ENCODE results near the gene TMEM233.

GRCh38 chr12:119594399-119594730, 791 bp downstream of the TMEM233 start:
- TF ChIP-seq RCOR1 (conservative IDR thresholded peaks at IDR 0.05; ENCODE audit: low read depth, low read length) (no peak), FOS (IDR thresholded peaks at IDR 0.05; ENCODE audit: borderline replicate concordance, extremely low read depth, insufficient read length) (no peak)

All from GM12878 (cell line).